Activated naive CD4-positive, alpha-beta T cell treated with anti-CD3 and anti-CD28 coated beads, Interleukin-2, amount 10 ng/mL, durations not matched to agents 7 days and 5 days (primary cell): ENCODE results near the gene MTR.

Source experiments
- CTCF ChIA-PET: fragments of 350-600 bp; sonication (Branson Sonifier 250); formaldehyde crosslinking; loops from one replicate; lab custom pipeline; 2021; ENCODE audit warnings: antibody characterized with exemption; lab: Charles Lee
- DNase-seq: peaks from one replicate; pipeline ENCODE4 v3.0.0-alpha.2; 2020
- H3K27ac Mint-ChIP-seq: one replicate; pipeline ENCODE4 v1.8.0; 2021; ENCODE audit warnings: mild to moderate bottlenecking, moderate library complexity, mixed read lengths
- H3K27me3 Mint-ChIP-seq: one replicate; pipeline ENCODE4 v1.8.0; 2021; ENCODE audit warnings: mild to moderate bottlenecking, mixed read lengths
- H3K36me3 Mint-ChIP-seq: one replicate; pipeline ENCODE4 v1.8.0; 2021; ENCODE audit warnings: mixed read lengths
- H3K4me1 Mint-ChIP-seq: one replicate; pipeline ENCODE4 v1.8.0; 2021; ENCODE audit warnings: mixed read lengths
- H3K4me3 Mint-ChIP-seq: one replicate; pipeline ENCODE4 v1.8.0; 2021; ENCODE audit warnings: mild to moderate bottlenecking, moderate library complexity, mixed read lengths
- H3K9me3 Mint-ChIP-seq: one replicate; pipeline ENCODE4 v1.8.0; 2021; ENCODE audit warnings: mixed read lengths

Gene MTR

GRCh38 chr1:236795035-236795756 is at the start of gene MTR:
Gene MTR, plus strand, starts transcription at chr1:236795292. Its CDS starts 412 bp downstream, at chr1:236795704.
- CTCF ChIA-PET: interaction anchor here (1.5 to 2.7 kb wide), 2 partner anchors 36 to 190 kb away, joined by 4 to 9 read pairs; partner anchors contain the start of gene HEATR1
- H3K27ac Mint-ChIP-seq: peak within 1 kb of the TSS; percentile 98
- peak within 1 kb of the TSS; percentile 88 for H3K4me3 Mint-ChIP-seq

DNA sequence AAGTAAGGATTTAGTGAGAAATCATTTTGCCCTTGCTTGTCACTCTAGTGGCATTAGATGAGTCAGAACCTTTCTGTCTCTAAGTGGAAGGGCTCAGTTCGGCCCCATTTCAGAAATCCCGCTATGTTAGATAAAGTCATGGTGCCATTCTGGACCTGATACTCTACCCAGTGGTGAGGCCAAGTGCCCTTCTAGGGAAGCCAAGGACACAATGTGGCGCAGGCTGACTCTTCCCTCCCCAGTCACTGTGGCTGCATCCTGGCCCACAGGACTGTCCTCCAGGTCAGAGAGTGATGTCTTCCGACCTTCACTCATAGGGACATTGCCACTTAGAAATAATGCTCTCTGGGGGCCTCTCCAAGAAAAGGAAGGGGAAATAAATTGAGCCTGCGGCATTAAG is 48.3 kb upstream of the MTR start:
- CTCF ChIA-PET: no interaction called here

More at GRCh38 chr1:236795035-236795756, at the start of gene MTR:
- H3K36me3 Mint-ChIP-seq: peaks cover 8% of the 10 kb centered on the region
- H3K9me3 Mint-ChIP-seq: no peaks in the 10 kb centered on the region
- H3K4me1 Mint-ChIP-seq: peaks cover 32% of the 10 kb centered on the region
- DNase-seq: peak; percentile 98
- peaks cover 14% of the 10 kb centered on the region for H3K27me3 Mint-ChIP-seq

DNA sequence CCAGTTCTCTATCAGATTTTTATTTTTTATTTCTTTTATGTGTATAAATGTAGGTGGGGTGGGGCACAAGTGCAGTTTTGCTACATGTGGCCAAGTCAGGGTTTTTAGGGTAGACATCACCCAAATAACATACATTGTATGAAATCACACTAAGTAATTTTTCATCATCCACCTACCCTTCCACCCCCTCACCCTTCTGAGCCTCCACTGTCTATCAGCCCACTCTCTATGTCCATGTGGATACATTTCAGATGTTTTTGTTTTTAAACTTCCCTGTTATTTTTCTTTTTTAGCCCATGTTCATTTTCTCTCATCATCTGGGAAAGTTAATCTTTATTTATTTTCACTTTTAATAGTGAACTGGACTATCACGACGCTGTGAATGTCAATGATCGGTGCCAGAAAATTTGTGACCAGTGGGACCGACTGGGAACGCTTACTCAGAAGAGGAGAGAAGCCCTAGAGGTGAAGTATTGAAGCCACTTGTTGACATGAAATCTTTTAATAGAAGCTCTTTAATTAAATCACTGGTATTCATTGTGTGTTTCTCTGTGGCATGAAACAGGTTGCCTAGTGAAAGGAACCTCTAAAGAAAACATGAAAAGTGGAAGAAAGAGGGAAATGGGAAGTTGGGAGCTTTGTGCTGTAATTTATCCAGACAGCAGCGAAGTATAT is 47.6 kb upstream of the MTR start:
- no peak for DNase-seq
- H3K4me1 Mint-ChIP-seq: no peaks in the 10 kb centered on the region
- no peak overlapping the region for H3K4me3 Mint-ChIP-seq
- CTCF ChIA-PET: no interaction called here
- H3K36me3 Mint-ChIP-seq: no peaks in the 10 kb centered on the region
- H3K27ac Mint-ChIP-seq: no peak overlapping the region
- no peaks in the 10 kb centered on the region for H3K9me3 Mint-ChIP-seq
- peaks cover 17% of the 10 kb centered on the region for H3K27me3 Mint-ChIP-seq

More for the DNA sequence above, 48.3 kb upstream of the MTR start:
- DNase-seq: no peak
- Mint-ChIP-seq H3K36me3 (no peaks in the 10 kb centered on the region), H3K9me3 (no peaks in the 10 kb centered on the region), H3K4me3 (no peak overlapping the region), H3K4me1 (no peaks in the 10 kb centered on the region), H3K27me3 (peaks cover 22% of the 10 kb centered on the region), H3K27ac (no peak overlapping the region)

GRCh38 chr1:236748268-236748870 is 46.7 kb upstream of the MTR start:
- DNase-seq: no peak
- CTCF ChIA-PET: no interaction called here

GRCh38 chr1:236750928-236751327 is 44.2 kb upstream of the MTR start:
- no peak overlapping the region for H3K27ac Mint-ChIP-seq
- peaks cover 17% of the 10 kb centered on the region for H3K27me3 Mint-ChIP-seq
- no peak for DNase-seq
- H3K4me1 Mint-ChIP-seq: no peaks in the 10 kb centered on the region
- no peaks in the 10 kb centered on the region for H3K36me3 Mint-ChIP-seq
- H3K4me3 Mint-ChIP-seq: no peak overlapping the region
- CTCF ChIA-PET: no interaction called here
- H3K9me3 Mint-ChIP-seq: no peaks in the 10 kb centered on the region

More at GRCh38 chr1:236748268-236748870, 46.7 kb upstream of the MTR start:
- no peak overlapping the region for H3K27ac Mint-ChIP-seq
- H3K4me3 Mint-ChIP-seq: no peak overlapping the region
- no peaks in the 10 kb centered on the region for H3K4me1 Mint-ChIP-seq
- H3K9me3 Mint-ChIP-seq: no peaks in the 10 kb centered on the region
- no peaks in the 10 kb centered on the region for H3K36me3 Mint-ChIP-seq
- H3K27me3 Mint-ChIP-seq: peaks cover 17% of the 10 kb centered on the region

DNA sequence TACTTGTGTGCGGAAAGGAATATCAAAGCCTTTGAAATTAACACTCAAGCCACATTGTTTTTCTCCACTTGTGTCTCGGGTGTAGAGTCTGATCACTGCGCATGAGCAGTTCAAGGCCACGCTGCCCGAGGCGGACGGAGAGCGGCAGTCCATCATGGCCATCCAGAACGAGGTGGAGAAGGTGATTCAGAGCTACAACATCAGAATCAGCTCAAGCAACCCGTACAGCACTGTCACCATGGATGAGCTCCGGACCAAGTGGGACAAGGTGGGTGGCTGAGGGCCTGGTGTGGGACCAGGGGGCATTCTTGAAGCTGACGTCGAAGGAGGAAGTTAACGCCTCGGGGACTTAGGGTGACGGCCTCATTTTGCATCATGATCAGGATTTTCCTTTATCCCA is 43.7 kb upstream of the MTR start:
- H3K4me3 Mint-ChIP-seq: no peak overlapping the region
- CTCF ChIA-PET: no interaction called here
- H3K4me1 Mint-ChIP-seq: no peaks in the 10 kb centered on the region
- H3K36me3 Mint-ChIP-seq: no peaks in the 10 kb centered on the region
- no peak for DNase-seq
- peaks cover 14% of the 10 kb centered on the region for H3K27me3 Mint-ChIP-seq
- H3K27ac Mint-ChIP-seq: no peak overlapping the region
- H3K9me3 Mint-ChIP-seq: no peaks in the 10 kb centered on the region

DNA sequence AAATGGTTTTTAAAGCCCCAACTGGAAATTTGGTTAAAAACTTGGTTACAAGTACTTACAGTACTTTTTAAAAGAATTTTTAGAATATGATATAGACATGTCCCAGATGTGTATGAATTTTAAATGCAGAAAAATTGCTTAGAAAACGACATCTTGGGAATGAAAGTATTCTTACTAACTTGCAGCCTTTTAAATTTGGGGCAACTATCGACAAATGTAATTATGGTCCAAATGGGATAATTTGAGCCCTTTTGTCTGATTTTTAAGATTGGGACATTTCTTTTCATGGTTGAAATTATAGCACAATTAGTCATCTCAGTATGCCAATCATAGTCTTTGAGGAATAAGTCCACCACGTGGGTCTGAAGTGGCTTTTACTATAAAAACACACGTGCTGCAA is 43.2 kb upstream of the MTR start:
- CTCF ChIA-PET: no interaction called here
- H3K27me3 Mint-ChIP-seq: peaks cover 9% of the 10 kb centered on the region
- H3K4me3 Mint-ChIP-seq: no peak overlapping the region
- H3K27ac Mint-ChIP-seq: no peak overlapping the region
- no peaks in the 10 kb centered on the region for H3K4me1 Mint-ChIP-seq
- no peak for DNase-seq
- no peaks in the 10 kb centered on the region for H3K9me3 Mint-ChIP-seq
- H3K36me3 Mint-ChIP-seq: no peaks in the 10 kb centered on the region

GRCh38 chr1:236753516-236753915 is 41.6 kb upstream of the MTR start:
- Mint-ChIP-seq H3K27me3 (peaks cover 8% of the 10 kb centered on the region), H3K36me3 (no peaks in the 10 kb centered on the region), H3K4me3 (no peak overlapping the region), H3K4me1 (no peaks in the 10 kb centered on the region), H3K9me3 (no peaks in the 10 kb centered on the region), H3K27ac (no peak overlapping the region)
- DNase-seq: no peak
- CTCF ChIA-PET: interaction anchor here (0.9 to 1.1 kb wide), 4 partner anchors 108 to 808 kb away, joined by 3 to 4 read pairs (median 4); no protein-coding TSS in a partner anchor

DNA sequence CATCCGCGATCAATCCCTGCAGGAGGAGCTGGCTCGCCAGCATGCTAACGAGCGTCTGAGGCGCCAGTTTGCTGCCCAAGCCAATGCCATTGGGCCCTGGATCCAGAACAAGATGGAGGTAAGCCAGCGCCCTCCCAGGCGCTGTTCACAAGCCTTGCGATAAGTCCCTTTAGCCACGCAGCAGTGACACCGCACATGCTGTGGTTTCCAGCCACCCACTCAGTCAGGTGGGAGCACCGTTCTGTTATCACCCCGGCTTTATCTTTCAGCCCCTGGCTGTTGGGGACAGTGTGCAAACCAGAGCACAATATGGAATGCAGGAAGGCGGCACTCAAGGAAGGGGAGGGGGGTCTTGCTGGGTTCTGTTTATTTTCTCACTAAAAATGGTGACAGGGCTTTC is 41.1 kb upstream of the MTR start:
- CTCF ChIA-PET: interaction anchor here (0.9 to 1.1 kb wide), 4 partner anchors 108 to 808 kb away, joined by 3 to 4 read pairs (median 4); no protein-coding TSS in a partner anchor
- no peak overlapping the region for H3K4me3 Mint-ChIP-seq

GRCh38 chr1:236754525-236755210 is 40.4 kb upstream of the MTR start:
- peaks cover 4% of the 10 kb centered on the region for H3K4me1 Mint-ChIP-seq
- no peaks in the 10 kb centered on the region for H3K36me3 Mint-ChIP-seq
- CTCF ChIA-PET: interaction anchor here (0.5 kb wide), 1 partner anchor 9 kb away, joined by 3 read pairs; no protein-coding TSS in a partner anchor
- no peak for DNase-seq
- peaks cover 8% of the 10 kb centered on the region for H3K27me3 Mint-ChIP-seq
- H3K9me3 Mint-ChIP-seq: no peaks in the 10 kb centered on the region
- H3K4me3 Mint-ChIP-seq: no peak overlapping the region
- H3K27ac Mint-ChIP-seq: no peak overlapping the region

More for the DNA sequence above, 41.1 kb upstream of the MTR start:
- H3K27ac Mint-ChIP-seq: no peak overlapping the region
- H3K27me3 Mint-ChIP-seq: peaks cover 8% of the 10 kb centered on the region
- no peaks in the 10 kb centered on the region for H3K36me3 Mint-ChIP-seq
- no peaks in the 10 kb centered on the region for H3K9me3 Mint-ChIP-seq
- no peak for DNase-seq
- no peaks in the 10 kb centered on the region for H3K4me1 Mint-ChIP-seq

- Mint-ChIP-seq H3K27ac (no peak overlapping the region), H3K4me1 (peaks cover 4% of the 10 kb centered on the region), H3K9me3 (no peaks in the 10 kb centered on the region), H3K27me3 (no peaks in the 10 kb centered on the region), H3K36me3 (no peaks in the 10 kb centered on the region), H3K4me3 (no peak overlapping the region)
- CTCF ChIA-PET: interaction anchor here (0.6 to 3.4 kb wide), 2 partner anchors 87 to 112 kb away, joined by 4 to 26 read pairs; no protein-coding TSS in a partner anchor
- DNase-seq: no peak
These were observed 37.5 kb upstream of the MTR start for GRCh38 chr1:236757640-236758039.

DNA sequence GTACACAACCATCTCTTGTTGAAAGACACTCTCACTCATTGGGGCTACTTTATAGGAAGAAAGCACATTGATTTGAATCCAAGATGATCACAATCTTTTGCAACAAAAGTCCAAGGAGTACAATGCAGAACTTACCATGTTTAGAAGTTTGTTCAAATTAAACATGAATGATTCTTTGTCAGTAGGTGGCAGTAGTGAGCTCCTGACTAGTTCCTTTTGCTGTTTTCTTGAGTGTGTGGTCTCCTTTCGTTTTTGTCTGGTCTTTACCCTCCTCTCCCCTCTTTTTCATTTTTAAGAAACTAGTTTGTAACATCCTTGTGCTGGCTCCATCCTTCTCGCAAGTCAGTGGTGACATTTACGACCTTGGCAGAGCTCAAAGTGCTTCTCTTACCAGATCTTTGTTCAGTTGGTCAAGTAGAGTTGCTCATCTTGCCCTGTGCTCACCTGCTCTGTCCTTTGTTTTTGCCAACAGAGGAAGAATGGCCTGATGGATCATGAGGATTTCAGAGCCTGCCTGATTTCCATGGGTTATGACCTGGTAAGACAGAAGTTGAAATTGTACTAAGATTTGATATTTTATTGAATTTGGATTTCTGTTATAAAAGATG is 35.7 kb upstream of the MTR start:
- no peaks in the 10 kb centered on the region for H3K9me3 Mint-ChIP-seq
- no peaks in the 10 kb centered on the region for H3K36me3 Mint-ChIP-seq
- no peak overlapping the region for H3K4me3 Mint-ChIP-seq
- CTCF ChIA-PET: interaction anchor here (0.6 to 3.4 kb wide), 24 partner anchors 9 to 803 kb away, joined by 3 to 26 read pairs (median 4); partner anchors contain the start of gene MTR
- no peak for DNase-seq
- H3K4me1 Mint-ChIP-seq: peaks cover 4% of the 10 kb centered on the region
- H3K27ac Mint-ChIP-seq: no peak overlapping the region
- no peaks in the 10 kb centered on the region for H3K27me3 Mint-ChIP-seq

- CTCF ChIA-PET: interaction anchor here (0.6 to 3.4 kb wide), 9 partner anchors 8 to 802 kb away, joined by 3 to 26 read pairs (median 9); no protein-coding TSS in a partner anchor
- Mint-ChIP-seq H3K9me3 (no peaks in the 10 kb centered on the region), H3K27me3 (peaks cover 8% of the 10 kb centered on the region), H3K4me3 (no peak overlapping the region), H3K36me3 (no peaks in the 10 kb centered on the region), H3K27ac (no peak overlapping the region), H3K4me1 (peaks cover 4% of the 10 kb centered on the region)
- DNase-seq: no peak
These were observed 34.6 kb upstream of the MTR start for GRCh38 chr1:236760480-236760879.
